ENCODE measurements around the gene DMC1.

Gene DMC1

GRCh38 chr22:38567531-38568285 is 2.3 kb downstream of the DMC1 start:
- DNase-seq (ENCODE audit: low read depth), result no peak

GRCh38 chr22:38566726-38567504 is 3.1 kb downstream of the DMC1 start:
- no peak for DNase-seq (ENCODE audit: low read depth)

GRCh38 chr22:38565441-38565840 is 4.5 kb downstream of the DMC1 start:
- no peak for DNase-seq (ENCODE audit: low read depth)

- DNase-seq (ENCODE audit: low read depth), result peak; percentile 12
Observed at GRCh38 chr22:38564669-38565068, 5.3 kb downstream of the DMC1 start.

- peak; percentile 37 for DNase-seq (ENCODE audit: low read depth)
Observed at GRCh38 chr22:38554281-38554680, 15.7 kb downstream of the DMC1 start.

- DNase-seq (ENCODE audit: low read depth), result peak; percentile 17
Observed at GRCh38 chr22:38549101-38549894, 20.7 kb downstream of the DMC1 start.

- DNase-seq (ENCODE audit: low read depth), result no peak
Observed at GRCh38 chr22:38540701-38541100, 29.3 kb downstream of the DMC1 start.

- no peak for DNase-seq (ENCODE audit: low read depth)
Observed at GRCh38 chr22:38531251-38531938, 38.6 kb downstream of the DMC1 start.

- DNase-seq (ENCODE audit: low read depth), result no peak
Observed at GRCh38 chr22:38524429-38524828, 45.6 kb downstream of the DMC1 start.

GRCh38 chr22:38523479-38523878 is 46.5 kb downstream of the DMC1 start:
- no peak for DNase-seq (ENCODE audit: low read depth)

- no peak for DNase-seq (ENCODE audit: low read depth)
Observed at GRCh38 chr22:38523029-38523428, 47.0 kb downstream of the DMC1 start.

- no peak for DNase-seq (ENCODE audit: low read depth)
Observed at GRCh38 chr22:38519453-38520250, 50.3 kb downstream of the DMC1 start.

- no peak for DNase-seq (ENCODE audit: low read depth)
Observed at GRCh38 chr22:38518620-38519019, 51.4 kb downstream of the DMC1 start.

GRCh38 chr22:38513063-38513462 is 56.9 kb downstream of the DMC1 start:
- DNase-seq (ENCODE audit: low read depth), result no peak

- DNase-seq (ENCODE audit: low read depth), result no peak
Observed at GRCh38 chr22:38510416-38510970, 59.5 kb downstream of the DMC1 start.

GRCh38 chr22:38506118-38506962 is 63.6 kb downstream of the DMC1 start, which contains the start of gene DDX17:
DDX17 (minus strand) TSS chr22:38506311.
- DNase-seq (ENCODE audit: low read depth), result peak; percentile 94

GRCh38 chr22:38505541-38506117 is 64.4 kb downstream of the DMC1 start:
- peak; percentile 54 for DNase-seq (ENCODE audit: low read depth)

- DNase-seq (ENCODE audit: low read depth), result peak; percentile 65
Observed at GRCh38 chr22:38504731-38505540, 65.0 kb downstream of the DMC1 start.

- DNase-seq (ENCODE audit: low read depth), result no peak
Observed at GRCh38 chr22:38503021-38503420, 67.0 kb downstream of the DMC1 start.

Measured in iris pigment epithelial cell (primary cell).